ENCODE results near the gene LRRC2.

Gene LRRC2

GRCh38 chr3:46576879-46577278, 10.8 kb upstream of the LRRC2 start:
- Histone ChIP-seq H3K4me2 (ENCODE audit: low read depth, low read length) (no peak overlapping the region), H3K4me1 (ENCODE audit: low read length) (no peaks in the 10 kb centered on the region), H3K9ac (ENCODE audit: low read length) (no peak overlapping the region), H3K36me3 (replicated peaks; ENCODE audit: insufficient read depth, low read length) (no peaks in the 10 kb centered on the region), H3K27me3 (replicated peaks; ENCODE audit: insufficient read depth, low read length) (no peaks in the 10 kb centered on the region), H3K4me3 (ENCODE audit: low read length) (no peak overlapping the region), H4K20me1 (ENCODE audit: insufficient read depth, low read length) (no peaks in the 10 kb centered on the region), H3K9me2 (replicated peaks; ENCODE audit: insufficient read depth, low read length) (no peaks in the 10 kb centered on the region), H3K79me2 (ENCODE audit: low read length) (no peaks in the 10 kb centered on the region), H3F3A (ENCODE audit: insufficient read depth, low read length) (no peaks in the 10 kb centered on the region), H3K9me3 (replicated peaks; ENCODE audit: insufficient read depth, low read length) (no peaks in the 10 kb centered on the region), H2AFZ (ENCODE audit: low read length) (no peak overlapping the region), H3K27ac (ENCODE audit: low read length) (no peak overlapping the region)
- TF ChIP-seq EZH2 (optimal IDR thresholded peaks at IDR 0.05; ENCODE audit: low read depth, low read length) (no peak), EZH2phosphoT487 (IDR thresholded peaks at IDR 0.05; ENCODE audit: low read length) (no peak), CTCF (IDR thresholded peaks at IDR 0.05; ENCODE audit: low read length) (no peak)
- DNase-seq = no peak

GRCh38 chr3:46576386-46576785, 10.3 kb upstream of the LRRC2 start:
- no peak for DNase-seq
- Histone ChIP-seq H3K36me3 (replicated peaks; ENCODE audit: insufficient read depth, low read length) (no peaks in the 10 kb centered on the region), H3F3A (ENCODE audit: insufficient read depth, low read length) (no peaks in the 10 kb centered on the region), H2AFZ (ENCODE audit: low read length) (no peak overlapping the region), H3K79me2 (ENCODE audit: low read length) (no peaks in the 10 kb centered on the region), H3K27ac (ENCODE audit: low read length) (no peak overlapping the region), H3K4me1 (ENCODE audit: low read length) (no peaks in the 10 kb centered on the region), H3K9me2 (replicated peaks; ENCODE audit: insufficient read depth, low read length) (no peaks in the 10 kb centered on the region), H3K4me2 (ENCODE audit: low read depth, low read length) (no peak overlapping the region), H3K27me3 (replicated peaks; ENCODE audit: insufficient read depth, low read length) (no peaks in the 10 kb centered on the region), H3K9ac (ENCODE audit: low read length) (no peak overlapping the region), H4K20me1 (ENCODE audit: insufficient read depth, low read length) (no peaks in the 10 kb centered on the region), H3K9me3 (replicated peaks; ENCODE audit: insufficient read depth, low read length) (no peaks in the 10 kb centered on the region), H3K4me3 (ENCODE audit: low read length) (no peak overlapping the region)
- TF ChIP-seq EZH2phosphoT487 (IDR thresholded peaks at IDR 0.05; ENCODE audit: low read length) (no peak), CTCF (IDR thresholded peaks at IDR 0.05; ENCODE audit: low read length) (no peak), EZH2 (optimal IDR thresholded peaks at IDR 0.05; ENCODE audit: low read depth, low read length) (no peak)

- no peak overlapping the region for H3K4me2 ChIP-seq (ENCODE audit: low read depth, low read length)
- H3K4me1 ChIP-seq (ENCODE audit: low read length) = no peaks in the 10 kb centered on the region
- no peak overlapping the region for H3K9ac ChIP-seq (ENCODE audit: low read length)
- no peak for TF ChIP-seq EZH2 (optimal IDR thresholded peaks at IDR 0.05; ENCODE audit: low read depth, low read length)
- TF ChIP-seq EZH2phosphoT487 (IDR thresholded peaks at IDR 0.05; ENCODE audit: low read length) = no peak
- no peaks in the 10 kb centered on the region for H3F3A ChIP-seq (ENCODE audit: insufficient read depth, low read length)
- DNase-seq = no peak
- no peaks in the 10 kb centered on the region for H3K9me3 ChIP-seq (replicated peaks; ENCODE audit: insufficient read depth, low read length)
- H4K20me1 ChIP-seq (ENCODE audit: insufficient read depth, low read length) = no peaks in the 10 kb centered on the region
- H3K27me3 ChIP-seq (replicated peaks; ENCODE audit: insufficient read depth, low read length) = no peaks in the 10 kb centered on the region
- H3K27ac ChIP-seq (ENCODE audit: low read length) = no peak overlapping the region
- no peak overlapping the region for H2AFZ ChIP-seq (ENCODE audit: low read length)
- no peaks in the 10 kb centered on the region for H3K9me2 ChIP-seq (replicated peaks; ENCODE audit: insufficient read depth, low read length)
- H3K36me3 ChIP-seq (replicated peaks; ENCODE audit: insufficient read depth, low read length) = no peaks in the 10 kb centered on the region
- H3K79me2 ChIP-seq (ENCODE audit: low read length) = no peaks in the 10 kb centered on the region
- no peak overlapping the region for H3K4me3 ChIP-seq (ENCODE audit: low read length)
Measured at GRCh38 chr3:46575577-46576222, 9.6 kb upstream of the LRRC2 start.

GRCh38 chr3:46574881-46575576, 8.9 kb upstream of the LRRC2 start:
- Histone ChIP-seq H3K27me3 (replicated peaks; ENCODE audit: insufficient read depth, low read length) (no peaks in the 10 kb centered on the region), H3K4me2 (ENCODE audit: low read depth, low read length) (no peak overlapping the region), H3K9me3 (replicated peaks; ENCODE audit: insufficient read depth, low read length) (no peaks in the 10 kb centered on the region), H3K36me3 (replicated peaks; ENCODE audit: insufficient read depth, low read length) (no peaks in the 10 kb centered on the region), H3K4me3 (ENCODE audit: low read length) (no peak overlapping the region), H2AFZ (ENCODE audit: low read length) (no peak overlapping the region), H3K9ac (ENCODE audit: low read length) (no peak overlapping the region), H3K79me2 (ENCODE audit: low read length) (no peaks in the 10 kb centered on the region), H3F3A (ENCODE audit: insufficient read depth, low read length) (no peaks in the 10 kb centered on the region), H4K20me1 (ENCODE audit: insufficient read depth, low read length) (no peaks in the 10 kb centered on the region), H3K27ac (ENCODE audit: low read length) (no peak overlapping the region), H3K9me2 (replicated peaks; ENCODE audit: insufficient read depth, low read length) (no peaks in the 10 kb centered on the region), H3K4me1 (ENCODE audit: low read length) (no peaks in the 10 kb centered on the region)
- no peak for TF ChIP-seq EZH2phosphoT487 (IDR thresholded peaks at IDR 0.05; ENCODE audit: low read length)
- TF ChIP-seq EZH2 (optimal IDR thresholded peaks at IDR 0.05; ENCODE audit: low read depth, low read length) = no peak
- TF ChIP-seq CTCF (IDR thresholded peaks at IDR 0.05; ENCODE audit: low read length) = no peak
- DNase-seq = no peak
